Measurements from ENCODE around the gene SNAPC2.
"Not testable (repeated sequence)": the region's sequence is repeated elsewhere in the genome, so short reads cannot be mapped to it uniquely, and the experiment has no call there.

SNAPC2 gene

GRCh38 chr19:7910321-7911161, 9.6 kb upstream of the SNAPC2 start:
- no peak for DNase-seq

- DNase-seq = no peak
Observed at GRCh38 chr19:7911508-7912143, 8.5 kb upstream of the SNAPC2 start.

DNA sequence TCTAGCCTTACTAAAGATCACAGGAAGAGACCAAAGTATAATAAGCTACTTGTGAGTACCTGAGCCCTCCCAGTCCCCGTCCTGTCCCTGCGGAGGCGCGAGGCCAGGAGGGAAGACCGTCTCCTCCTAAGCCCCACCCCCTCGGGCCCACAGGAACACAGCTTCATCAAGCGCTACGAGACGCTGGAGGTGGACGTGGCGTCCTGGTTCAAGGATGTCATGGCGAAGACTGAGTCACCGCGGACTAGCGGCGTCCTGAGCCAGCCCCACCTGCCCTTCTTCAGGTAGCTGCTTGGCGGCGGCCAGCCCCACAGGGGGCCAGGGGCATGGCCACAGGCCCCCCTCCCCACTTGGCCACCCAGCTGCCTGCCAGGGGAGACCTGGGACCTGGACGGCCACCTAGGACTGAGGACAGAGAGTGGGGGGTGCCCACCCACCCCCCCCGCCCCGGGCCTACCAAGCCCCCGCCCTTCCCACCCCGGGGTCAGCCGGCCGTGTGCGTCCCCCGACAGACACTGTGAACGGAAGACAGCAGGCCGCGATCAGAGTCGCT, 7.9 kb upstream of the SNAPC2 start:
- no peak for DNase-seq

- no peak for DNase-seq
Observed at GRCh38 chr19:7912697-7913564, 7.2 kb upstream of the SNAPC2 start.

GRCh38 chr19:7913652-7914051, 6.5 kb upstream of the SNAPC2 start:
- DNase-seq = no peak

- no peak for DNase-seq
Observed at GRCh38 chr19:7914099-7914498, 6.0 kb upstream of the SNAPC2 start.

GRCh38 chr19:7914598-7915045, 5.5 kb upstream of the SNAPC2 start, which contains the start of gene TGFBR3L:
Gene TGFBR3L, plus strand, starts transcription at chr19:7914830.
- DNase-seq = no peak

GRCh38 chr19:7915250-7916102, 4.7 kb upstream of the SNAPC2 start:
- DNase-seq = no peak

GRCh38 chr19:7916103-7916954, 3.8 kb upstream of the SNAPC2 start:
- no peak for DNase-seq

- no peak for DNase-seq
Observed at GRCh38 chr19:7916955-7917266, 3.2 kb upstream of the SNAPC2 start.

- no peak for DNase-seq
Observed at GRCh38 chr19:7917267-7918061, 2.7 kb upstream of the SNAPC2 start.

- not testable (repeated sequence) for DNase-seq
Observed at GRCh38 chr19:7918062-7918614, 2.0 kb upstream of the SNAPC2 start.

- no peak for DNase-seq
Observed at GRCh38 chr19:7918615-7919421, 1.3 kb upstream of the SNAPC2 start.

- peak; percentile 97 for DNase-seq
Observed at GRCh38 chr19:7920519-7921301, 572 bp downstream of the SNAPC2 start.

- no peak for DNase-seq
Observed at GRCh38 chr19:7921302-7921966, 1.3 kb downstream of the SNAPC2 start.

GRCh38 chr19:7921967-7922835, 2.1 kb downstream of the SNAPC2 start:
- no peak for DNase-seq

GRCh38 chr19:7922836-7923195, 2.7 kb downstream of the SNAPC2 start:
- DNase-seq = no peak
